ENCODE results near the gene NOS1AP.

NOS1AP gene

GRCh38 chr1:162090378-162090777 is 20.9 kb downstream of the NOS1AP start:
- no peak for DNase-seq

GRCh38 chr1:162091681-162092524 is 22.4 kb downstream of the NOS1AP start:
- DNase-seq = no peak

- DNase-seq = no peak
Measured at GRCh38 chr1:162093095-162093494, 23.6 kb downstream of the NOS1AP start.

- DNase-seq = no peak
Measured at GRCh38 chr1:162094271-162094670, 24.8 kb downstream of the NOS1AP start.

- no peak for DNase-seq
Measured at GRCh38 chr1:162094723-162095122, 25.2 kb downstream of the NOS1AP start.

GRCh38 chr1:162107911-162108310 is 38.4 kb downstream of the NOS1AP start:
- no peak for DNase-seq

- DNase-seq = no peak
Measured at GRCh38 chr1:162108426-162108825, 38.9 kb downstream of the NOS1AP start.

GRCh38 chr1:162110910-162111309 is 41.4 kb downstream of the NOS1AP start:
- DNase-seq = no peak

- DNase-seq = no peak
Measured at GRCh38 chr1:162111572-162111971, 42.1 kb downstream of the NOS1AP start.

- DNase-seq = no peak
Measured at GRCh38 chr1:162113419-162113818, 43.9 kb downstream of the NOS1AP start.

- no peak for DNase-seq
Measured at GRCh38 chr1:162117039-162117774, 47.7 kb downstream of the NOS1AP start.

GRCh38 chr1:162118063-162118462 is 48.6 kb downstream of the NOS1AP start:
- no peak for DNase-seq

GRCh38 chr1:162128693-162129356 is 59.3 kb downstream of the NOS1AP start:
- no peak for DNase-seq

- no peak for DNase-seq
Measured at GRCh38 chr1:162130308-162130707, 60.8 kb downstream of the NOS1AP start.

GRCh38 chr1:162131400-162132321 is 62.2 kb downstream of the NOS1AP start:
- no peak for DNase-seq

- no peak for DNase-seq
Measured at GRCh38 chr1:162133566-162133965, 64.1 kb downstream of the NOS1AP start.

- no peak for DNase-seq
Measured at GRCh38 chr1:162134646-162135045, 65.2 kb downstream of the NOS1AP start.

GRCh38 chr1:162135271-162135775 is 65.8 kb downstream of the NOS1AP start:
- no peak for DNase-seq

GRCh38 chr1:162136760-162137159 is 67.3 kb downstream of the NOS1AP start:
- no peak for DNase-seq

GRCh38 chr1:162137179-162137960 is 67.9 kb downstream of the NOS1AP start:
- DNase-seq = no peak

- no peak for DNase-seq
Measured at GRCh38 chr1:162138112-162138511, 68.6 kb downstream of the NOS1AP start.
